ENCODE data around the gene POLR1G.

DNA sequence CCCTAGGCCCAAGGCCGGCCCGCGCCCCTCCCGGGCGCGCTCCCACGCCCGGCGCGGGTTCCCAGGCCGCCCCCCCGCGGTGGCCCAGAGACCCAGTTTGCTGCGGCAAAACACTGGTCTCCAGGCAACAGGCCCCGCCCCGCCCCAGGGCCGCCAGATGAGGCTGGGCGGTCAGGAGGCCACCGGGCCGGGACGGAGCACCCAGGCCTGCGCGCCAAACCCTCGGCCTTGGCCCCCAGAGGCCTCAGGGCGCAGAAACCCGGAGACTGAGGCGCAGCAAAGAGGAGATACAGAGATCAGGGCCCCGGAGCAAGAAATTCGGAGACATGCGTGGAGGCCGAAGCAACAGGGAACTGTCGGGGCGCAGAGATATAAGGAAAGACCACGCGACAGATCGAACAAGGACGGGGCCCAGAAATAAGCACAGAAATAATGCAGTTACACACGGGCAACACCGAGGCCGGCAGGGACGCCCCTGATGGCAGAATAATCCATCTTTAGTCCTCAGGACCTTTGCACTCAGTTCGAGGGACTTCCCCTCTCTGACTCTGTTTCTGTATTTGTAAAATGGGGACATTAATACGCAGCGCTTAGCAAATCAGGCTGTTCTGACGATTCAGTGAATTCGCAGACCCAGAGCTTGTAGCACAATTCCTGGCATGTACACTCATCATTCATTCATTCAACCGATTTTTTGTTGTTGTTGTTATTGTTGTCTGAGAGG, 38.0 kb downstream of the POLR1G start:
- TF ChIP-seq CEBPB (IDR thresholded peaks at IDR 0.05; ENCODE audit: low read depth) = no peak
- TF ChIP-seq, protein P1, sequence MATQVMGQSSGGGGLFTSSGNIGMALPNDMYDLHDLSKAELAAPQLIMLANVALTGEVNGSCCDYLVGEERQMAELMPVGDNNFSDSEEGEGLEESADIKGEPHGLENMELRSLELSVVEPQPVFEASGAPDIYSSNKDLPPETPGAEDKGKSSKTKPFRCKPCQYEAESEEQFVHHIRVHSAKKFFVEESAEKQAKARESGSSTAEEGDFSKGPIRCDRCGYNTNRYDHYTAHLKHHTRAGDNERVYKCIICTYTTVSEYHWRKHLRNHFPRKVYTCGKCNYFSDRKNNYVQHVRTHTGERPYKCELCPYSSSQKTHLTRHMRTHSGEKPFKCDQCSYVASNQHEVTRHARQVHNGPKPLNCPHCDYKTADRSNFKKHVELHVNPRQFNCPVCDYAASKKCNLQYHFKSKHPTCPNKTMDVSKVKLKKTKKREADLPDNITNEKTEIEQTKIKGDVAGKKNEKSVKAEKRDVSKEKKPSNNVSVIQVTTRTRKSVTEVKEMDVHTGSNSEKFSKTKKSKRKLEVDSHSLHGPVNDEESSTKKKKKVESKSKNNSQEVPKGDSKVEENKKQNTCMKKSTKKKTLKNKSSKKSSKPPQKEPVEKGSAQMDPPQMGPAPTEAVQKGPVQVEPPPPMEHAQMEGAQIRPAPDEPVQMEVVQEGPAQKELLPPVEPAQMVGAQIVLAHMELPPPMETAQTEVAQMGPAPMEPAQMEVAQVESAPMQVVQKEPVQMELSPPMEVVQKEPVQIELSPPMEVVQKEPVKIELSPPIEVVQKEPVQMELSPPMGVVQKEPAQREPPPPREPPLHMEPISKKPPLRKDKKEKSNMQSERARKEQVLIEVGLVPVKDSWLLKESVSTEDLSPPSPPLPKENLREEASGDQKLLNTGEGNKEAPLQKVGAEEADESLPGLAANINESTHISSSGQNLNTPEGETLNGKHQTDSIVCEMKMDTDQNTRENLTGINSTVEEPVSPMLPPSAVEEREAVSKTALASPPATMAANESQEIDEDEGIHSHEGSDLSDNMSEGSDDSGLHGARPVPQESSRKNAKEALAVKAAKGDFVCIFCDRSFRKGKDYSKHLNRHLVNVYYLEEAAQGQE (IDR thresholded peaks at IDR 0.05; ENCODE audit: low read depth) = no peak
- TF ChIP-seq EZH2 (IDR thresholded peaks at IDR 0.05) = no peak
- TF ChIP-seq SIN3A (IDR thresholded peaks at IDR 0.05; ENCODE audit: low read depth) = no peak
- TF ChIP-seq POLR2AphosphoS5 (IDR thresholded peaks at IDR 0.05; ENCODE audit: low read depth, low read length) = no peak
- TF ChIP-seq, protein P2, sequence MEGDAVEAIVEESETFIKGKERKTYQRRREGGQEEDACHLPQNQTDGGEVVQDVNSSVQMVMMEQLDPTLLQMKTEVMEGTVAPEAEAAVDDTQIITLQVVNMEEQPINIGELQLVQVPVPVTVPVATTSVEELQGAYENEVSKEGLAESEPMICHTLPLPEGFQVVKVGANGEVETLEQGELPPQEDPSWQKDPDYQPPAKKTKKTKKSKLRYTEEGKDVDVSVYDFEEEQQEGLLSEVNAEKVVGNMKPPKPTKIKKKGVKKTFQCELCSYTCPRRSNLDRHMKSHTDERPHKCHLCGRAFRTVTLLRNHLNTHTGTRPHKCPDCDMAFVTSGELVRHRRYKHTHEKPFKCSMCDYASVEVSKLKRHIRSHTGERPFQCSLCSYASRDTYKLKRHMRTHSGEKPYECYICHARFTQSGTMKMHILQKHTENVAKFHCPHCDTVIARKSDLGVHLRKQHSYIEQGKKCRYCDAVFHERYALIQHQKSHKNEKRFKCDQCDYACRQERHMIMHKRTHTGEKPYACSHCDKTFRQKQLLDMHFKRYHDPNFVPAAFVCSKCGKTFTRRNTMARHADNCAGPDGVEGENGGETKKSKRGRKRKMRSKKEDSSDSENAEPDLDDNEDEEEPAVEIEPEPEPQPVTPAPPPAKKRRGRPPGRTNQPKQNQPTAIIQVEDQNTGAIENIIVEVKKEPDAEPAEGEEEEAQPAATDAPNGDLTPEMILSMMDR (IDR thresholded peaks at IDR 0.05 in 2 of 3, conservative IDR thresholded peaks at IDR 0.05 in 1 of 3; ENCODE audit: borderline replicate concordance in 1 of 3, insufficient read depth in 1 of 3, low read depth in 2 of 3, low read length in 2 of 3) = no peak
- TF ChIP-seq JUND (IDR thresholded peaks at IDR 0.05) = no peak
- no peak for TF ChIP-seq POLR2A (IDR thresholded peaks at IDR 0.05; ENCODE audit: borderline replicate concordance, extremely low read depth, insufficient read depth, insufficient read length)
- no peak for TF ChIP-seq ELF1 (IDR thresholded peaks at IDR 0.05; ENCODE audit: borderline replicate concordance, low read depth)
- TF ChIP-seq, protein P3, sequence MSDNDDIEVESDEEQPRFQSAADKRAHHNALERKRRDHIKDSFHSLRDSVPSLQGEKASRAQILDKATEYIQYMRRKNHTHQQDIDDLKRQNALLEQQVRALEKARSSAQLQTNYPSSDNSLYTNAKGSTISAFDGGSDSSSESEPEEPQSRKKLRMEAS (IDR thresholded peaks at IDR 0.05) = no peak

All from HCT116 (cell line).